ENCODE data around the gene DGKB.
A peak's percentile ranks its signal among the peaks of the same experiment; 100 is the strongest.

The DGKB gene

GRCh38 chr7:14760730-14761478 lies 141.6 kb downstream of the DGKB start:
- DNase-seq (ENCODE audit: low read depth): no peak

- DNase-seq (ENCODE audit: low read depth): no peak
Measured at GRCh38 chr7:14759785-14760184, 142.8 kb downstream of the DGKB start.

GRCh38 chr7:14754631-14755030 lies 147.9 kb downstream of the DGKB start:
- DNase-seq (ENCODE audit: low read depth): no peak

- DNase-seq (ENCODE audit: low read depth): no peak
Measured at GRCh38 chr7:14752301-14752700, 150.2 kb downstream of the DGKB start.

GRCh38 chr7:14751461-14751860 lies 151.1 kb downstream of the DGKB start:
- DNase-seq (ENCODE audit: low read depth): no peak

GRCh38 chr7:14748461-14748860 lies 154.1 kb downstream of the DGKB start:
- no peak for DNase-seq (ENCODE audit: low read depth)

GRCh38 chr7:14747701-14748100 lies 154.8 kb downstream of the DGKB start:
- no peak for DNase-seq (ENCODE audit: low read depth)

GRCh38 chr7:14745076-14745475 lies 157.5 kb downstream of the DGKB start:
- no peak for DNase-seq (ENCODE audit: low read depth)

- DNase-seq (ENCODE audit: low read depth): no peak
Measured at GRCh38 chr7:14740606-14741005, 161.9 kb downstream of the DGKB start.

- no peak for DNase-seq (ENCODE audit: low read depth)
Measured at GRCh38 chr7:14739841-14740185, 162.7 kb downstream of the DGKB start.

- DNase-seq (ENCODE audit: low read depth): no peak
Measured at GRCh38 chr7:14739168-14739840, 163.2 kb downstream of the DGKB start.

GRCh38 chr7:14738086-14738485 lies 164.5 kb downstream of the DGKB start:
- no peak for DNase-seq (ENCODE audit: low read depth)

GRCh38 chr7:14734839-14735321 lies 167.7 kb downstream of the DGKB start:
- DNase-seq (ENCODE audit: low read depth): no peak

- DNase-seq (ENCODE audit: low read depth): no peak
Measured at GRCh38 chr7:14720785-14721184, 181.8 kb downstream of the DGKB start.

GRCh38 chr7:14717816-14718215 lies 184.7 kb downstream of the DGKB start:
- no peak for DNase-seq (ENCODE audit: low read depth)

- no peak for DNase-seq (ENCODE audit: low read depth)
Measured at GRCh38 chr7:14717169-14717568, 185.4 kb downstream of the DGKB start.

GRCh38 chr7:14714161-14714728 lies 188.3 kb downstream of the DGKB start:
- no peak for DNase-seq (ENCODE audit: low read depth)

GRCh38 chr7:14698239-14698638 lies 204.3 kb downstream of the DGKB start:
- DNase-seq (ENCODE audit: low read depth): no peak

- no peak for DNase-seq (ENCODE audit: low read depth)
Measured at GRCh38 chr7:14697684-14698083, 204.9 kb downstream of the DGKB start.

GRCh38 chr7:14691597-14692203 lies 210.9 kb downstream of the DGKB start:
- peak; percentile 36 for DNase-seq (ENCODE audit: low read depth)

- no peak for DNase-seq (ENCODE audit: low read depth)
Measured at GRCh38 chr7:14691034-14691433, 211.5 kb downstream of the DGKB start.

- DNase-seq (ENCODE audit: low read depth): no peak
Measured at GRCh38 chr7:14690486-14690885, 212.1 kb downstream of the DGKB start.

- no peak for DNase-seq (ENCODE audit: low read depth)
Measured at GRCh38 chr7:14690075-14690474, 212.5 kb downstream of the DGKB start.

Data from activated gamma-delta T cell treated with anti-CD3 and anti-CD28 coated beads, Interleukin-2, amount 50 U/mL, for 16 hours (primary cell).